ENCODE measurements around the gene SZT2. TPM values are rescaled to one million over a fixed set of nuclear protein-coding genes. Genes with fewer than 3 reads are reported as not detected.

The SZT2 gene
- total RNA-seq, 2 experiments from 2014 or later = 33.7 to 79.8 TPM

- intact Hi-C loops (cut with micrococcal nuclease; ENCODE audit: unreplicated experiment) = no loop called here
- Histone ChIP-seq H4K20me1 (ENCODE audit: insufficient read depth, low read length) (no peaks in the 10 kb centered on the region), H3K9me2 (ENCODE audit: insufficient read depth, low read length) (no peaks in the 10 kb centered on the region), H3K36me3 (ENCODE audit: insufficient read depth, low read length) (peaks cover under 1% of the 10 kb centered on the region; the same call in 1 of the 2 replicates), H3K79me2 (ENCODE audit: insufficient read depth, low read depth, low read length) (peaks cover 12% of the 10 kb centered on the region; the same call in 1 of the 2 replicates), H3K4me1 (ENCODE audit: insufficient read depth, low read length, poor library complexity, severe bottlenecking) (peaks cover 17% of the 10 kb centered on the region), H2AFZ (ENCODE audit: low read length) (no peak overlapping the region), H3K27ac (ENCODE audit: low read depth, low read length, poor library complexity, severe bottlenecking) (no peak overlapping the region), H3K9me3 (ENCODE audit: low read length) (no peaks in the 10 kb centered on the region), H3K4me2 (ENCODE audit: low read length) (no peak overlapping the region), H3K4me3 (ENCODE audit: low read depth, low read length, poor library complexity, severe bottlenecking) (no peak overlapping the region)
- no TSS peak for BruUV-seq (replicated peaks)
- no peak for TF ChIP-seq EZH2phosphoT487 (IDR thresholded peaks at IDR 0.05; ENCODE audit: borderline replicate concordance, low read depth, low read length)
- no peak for TF ChIP-seq CTCF (conservative IDR thresholded peaks at IDR 0.05; ENCODE audit: low read length)
- CTCF ChIA-PET (ENCODE audit: unreplicated experiment) = no interaction called here
- POLR2A ChIA-PET = interaction anchor here (0.6 kb wide), 1 partner anchor 177 kb away, joined by 3 read pairs; no protein-coding TSS in a partner anchor
- DNase-seq (ENCODE audit: low spot score) = no peak
These were observed 19.1 kb upstream of the SZT2 start for GRCh38 chr1:43370564-43370963.

DNA sequence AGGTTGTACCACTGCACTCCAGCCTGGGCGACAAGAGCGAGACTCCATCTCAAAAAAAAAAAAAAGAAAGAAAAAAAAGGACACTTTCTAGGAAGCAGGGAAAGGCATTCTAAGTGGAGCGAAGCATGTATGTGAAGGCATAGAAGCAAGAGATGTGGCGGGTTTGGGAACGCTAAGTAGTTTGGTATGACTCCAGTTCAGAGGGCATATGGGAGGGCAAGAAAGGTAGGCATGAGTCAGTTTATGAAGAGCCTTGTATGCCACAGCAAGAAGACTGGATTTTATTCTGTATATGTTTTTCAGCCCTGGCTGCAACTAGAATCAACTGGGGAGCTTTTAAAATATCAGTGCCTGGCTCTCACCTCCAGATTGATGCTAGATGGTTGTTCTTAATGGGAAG lies 17.5 kb upstream of the SZT2 start:
- no peak overlapping the region for H2AFZ ChIP-seq (ENCODE audit: low read length)
- no peak for DNase-seq (ENCODE audit: low spot score)
- intact Hi-C loops (cut with micrococcal nuclease; ENCODE audit: unreplicated experiment) = no loop called here
- POLR2A ChIA-PET = no interaction called here
- H3K9me3 ChIP-seq (ENCODE audit: low read length) = no peaks in the 10 kb centered on the region
- peaks cover 6% of the 10 kb centered on the region for H3K4me1 ChIP-seq (ENCODE audit: insufficient read depth, low read length, poor library complexity, severe bottlenecking)
- no peak overlapping the region for H3K4me2 ChIP-seq (ENCODE audit: low read length)
- BruUV-seq (replicated peaks) = no TSS peak
- CTCF ChIA-PET (ENCODE audit: unreplicated experiment) = no interaction called here
- no peak overlapping the region for H3K27ac ChIP-seq (ENCODE audit: low read depth, low read length, poor library complexity, severe bottlenecking)
- H3K79me2 ChIP-seq (ENCODE audit: insufficient read depth, low read depth, low read length) = peaks cover 3% of the 10 kb centered on the region; the same call in 1 of the 2 replicates
- no peaks in the 10 kb centered on the region for H3K9me2 ChIP-seq (ENCODE audit: insufficient read depth, low read length)
- TF ChIP-seq EZH2phosphoT487 (IDR thresholded peaks at IDR 0.05; ENCODE audit: borderline replicate concordance, low read depth, low read length) = no peak
- TF ChIP-seq CTCF (conservative IDR thresholded peaks at IDR 0.05; ENCODE audit: low read length) = no peak
- H4K20me1 ChIP-seq (ENCODE audit: insufficient read depth, low read length) = no peaks in the 10 kb centered on the region
- H3K4me3 ChIP-seq (ENCODE audit: low read depth, low read length, poor library complexity, severe bottlenecking) = no peak overlapping the region
- no peaks in the 10 kb centered on the region for H3K36me3 ChIP-seq (ENCODE audit: insufficient read depth, low read length)

DNA sequence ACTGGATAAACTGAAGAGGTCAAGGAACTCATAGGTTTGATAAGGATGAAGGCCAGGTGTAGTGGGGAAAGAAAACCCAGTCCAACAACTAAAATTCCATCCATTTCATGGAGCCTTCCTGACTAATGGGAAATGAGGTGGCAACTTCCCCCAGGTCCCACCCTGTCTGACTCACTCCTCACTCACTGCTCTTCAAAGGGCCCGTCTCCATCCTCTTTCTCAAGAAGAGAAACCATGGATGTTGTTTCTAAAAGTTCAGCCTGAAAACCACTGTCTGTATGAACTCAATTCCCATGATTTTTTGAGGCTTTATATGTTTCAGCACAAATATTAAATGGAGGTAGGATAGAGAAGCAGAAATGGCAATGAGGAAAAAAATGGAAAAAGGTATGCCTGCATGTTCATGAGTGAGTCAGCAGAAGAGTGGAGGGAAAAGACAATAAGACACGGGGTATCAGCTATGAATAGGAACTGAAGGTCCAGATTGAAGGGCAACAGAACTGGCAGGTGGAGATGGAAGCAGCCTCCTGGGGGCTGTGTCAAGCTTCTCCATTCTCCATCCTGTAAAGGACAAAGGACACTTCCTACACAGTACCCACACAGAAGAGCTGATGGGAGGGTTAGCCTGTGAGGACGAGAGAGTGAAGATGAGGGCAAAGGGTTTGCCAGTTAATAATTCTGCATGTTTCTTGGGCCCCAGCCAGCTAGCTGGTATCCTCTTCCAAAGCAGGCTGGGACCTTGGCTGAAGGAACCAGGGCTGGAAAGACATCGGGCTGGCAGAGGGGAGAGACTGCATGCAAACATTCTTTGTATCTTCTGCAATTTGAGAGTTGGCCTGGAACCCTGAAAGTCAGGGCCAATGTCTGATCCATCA lies 16.4 kb upstream of the SZT2 start:
- BruUV-seq (replicated peaks) = no TSS peak
- H3K9me3 ChIP-seq (ENCODE audit: low read length) = no peaks in the 10 kb centered on the region
- DNase-seq (ENCODE audit: low spot score) = no peak
- H3K4me1 ChIP-seq (ENCODE audit: insufficient read depth, low read length, poor library complexity, severe bottlenecking) = peaks cover 6% of the 10 kb centered on the region
- H3K36me3 ChIP-seq (ENCODE audit: insufficient read depth, low read length) = no peaks in the 10 kb centered on the region
- ChIA-PET POLR2A (interaction anchor here (0.6 kb wide), 1 partner anchor 26 kb away, joined by 4 read pairs; no protein-coding TSS in a partner anchor), CTCF (ENCODE audit: unreplicated experiment) (no interaction called here)
- no peak overlapping the region for H3K27ac ChIP-seq (ENCODE audit: low read depth, low read length, poor library complexity, severe bottlenecking)
- H3K4me2 ChIP-seq (ENCODE audit: low read length) = no peak overlapping the region
- no peaks in the 10 kb centered on the region for H3K9me2 ChIP-seq (ENCODE audit: insufficient read depth, low read length)
- H2AFZ ChIP-seq (ENCODE audit: low read length) = no peak overlapping the region
- H4K20me1 ChIP-seq (ENCODE audit: insufficient read depth, low read length) = no peaks in the 10 kb centered on the region
- intact Hi-C loops (cut with micrococcal nuclease; ENCODE audit: unreplicated experiment) = no loop called here
- no peak for TF ChIP-seq EZH2phosphoT487 (IDR thresholded peaks at IDR 0.05; ENCODE audit: borderline replicate concordance, low read depth, low read length)
- TF ChIP-seq CTCF (conservative IDR thresholded peaks at IDR 0.05; ENCODE audit: low read length) = no peak
- H3K4me3 ChIP-seq (ENCODE audit: low read depth, low read length, poor library complexity, severe bottlenecking) = no peak overlapping the region
- H3K79me2 ChIP-seq (ENCODE audit: insufficient read depth, low read depth, low read length) = no peaks in the 10 kb centered on the region; the same call in 1 of the 2 replicates

Data from OCI-LY7 (cell line).